Chondrocyte (in vitro differentiated cells): ENCODE data around the gene TIPIN. TPM values are rescaled to one million over a fixed set of nuclear protein-coding genes. Genes with fewer than 3 reads are reported as not detected.
"Not testable (repeated sequence)": the region's sequence is repeated elsewhere in the genome, so short reads cannot be mapped to it uniquely, and the experiment has no call there.

Experiments used
- DNase-seq: peaks from one replicate; pipeline ENCODE4 v3.0.0; 2021; ENCODE audit warnings: mixed read lengths, low spot score
- H3K27ac Mint-ChIP-seq: one replicate; pipeline ENCODE4 v1.8.0; 2021; ENCODE audit warnings: mild to moderate bottlenecking, moderate library complexity, mixed read lengths; ENCODE audit not compliant: unreplicated experiment
- H3K27me3 Mint-ChIP-seq: 2 replicates; pipeline ENCODE4 v1.8.0; 2021; ENCODE audit warnings: low read depth, mixed read lengths
- H3K36me3 Mint-ChIP-seq: 2 replicates; pipeline ENCODE4 v1.8.0; 2021; ENCODE audit warnings: low read depth, mixed read lengths
- H3K4me1 Mint-ChIP-seq: 2 replicates; pipeline ENCODE4 v1.8.0; 2021; ENCODE audit warnings: low read depth, mild to moderate bottlenecking, mixed read lengths
- H3K4me3 Mint-ChIP-seq: one replicate; pipeline ENCODE4 v1.8.0; 2021; ENCODE audit warnings: mild to moderate bottlenecking, moderate library complexity, mixed read lengths; ENCODE audit not compliant: unreplicated experiment
- H3K9me3 Mint-ChIP-seq: 2 replicates; pipeline ENCODE4 v1.8.0; 2021; ENCODE audit warnings: low read depth, mixed read lengths
- total RNA-seq: library from RNA; stranded (reverse); gene quantifications from 3 replicates; pipeline ENCODE4 v1.2.1, GENCODE V29; 2021
- TF ChIP-seq, protein P1 (sequence below): fragments of 200-600 bp; sonication (generic); IDR thresholded peaks from 2 replicates; pipeline ENCODE4 v1.5.0; 2021; ENCODE audit warnings: antibody characterized with exemption, mild to moderate bottlenecking, moderate library complexity

The TIPIN gene
- total RNA-seq, 1 donor from 2014 or later, result 8.2 TPM

DNA sequence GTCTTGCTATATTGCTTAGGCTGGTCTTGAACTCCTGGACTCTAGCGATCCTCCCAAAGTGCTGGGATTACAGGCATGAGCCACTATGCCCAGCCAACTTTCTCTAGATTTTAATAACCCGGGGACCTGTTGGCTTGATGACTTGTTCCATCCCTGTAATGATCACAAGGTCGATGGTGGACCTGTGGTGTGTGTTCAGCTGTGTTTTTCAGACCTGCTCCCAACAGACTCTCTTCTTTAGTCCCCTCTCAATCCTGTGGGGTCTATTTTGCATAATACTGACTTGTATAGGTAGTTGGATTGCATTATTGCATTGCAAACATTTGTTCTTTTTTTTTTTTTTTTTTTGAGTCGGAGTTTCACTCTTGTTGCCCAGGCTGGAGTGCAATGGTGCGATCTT is 32.1 kb upstream of the TIPIN start:
- no peaks in the 10 kb centered on the region for H3K9me3 Mint-ChIP-seq
- no peaks in the 10 kb centered on the region for H3K36me3 Mint-ChIP-seq
- TF ChIP-seq, protein P1, sequence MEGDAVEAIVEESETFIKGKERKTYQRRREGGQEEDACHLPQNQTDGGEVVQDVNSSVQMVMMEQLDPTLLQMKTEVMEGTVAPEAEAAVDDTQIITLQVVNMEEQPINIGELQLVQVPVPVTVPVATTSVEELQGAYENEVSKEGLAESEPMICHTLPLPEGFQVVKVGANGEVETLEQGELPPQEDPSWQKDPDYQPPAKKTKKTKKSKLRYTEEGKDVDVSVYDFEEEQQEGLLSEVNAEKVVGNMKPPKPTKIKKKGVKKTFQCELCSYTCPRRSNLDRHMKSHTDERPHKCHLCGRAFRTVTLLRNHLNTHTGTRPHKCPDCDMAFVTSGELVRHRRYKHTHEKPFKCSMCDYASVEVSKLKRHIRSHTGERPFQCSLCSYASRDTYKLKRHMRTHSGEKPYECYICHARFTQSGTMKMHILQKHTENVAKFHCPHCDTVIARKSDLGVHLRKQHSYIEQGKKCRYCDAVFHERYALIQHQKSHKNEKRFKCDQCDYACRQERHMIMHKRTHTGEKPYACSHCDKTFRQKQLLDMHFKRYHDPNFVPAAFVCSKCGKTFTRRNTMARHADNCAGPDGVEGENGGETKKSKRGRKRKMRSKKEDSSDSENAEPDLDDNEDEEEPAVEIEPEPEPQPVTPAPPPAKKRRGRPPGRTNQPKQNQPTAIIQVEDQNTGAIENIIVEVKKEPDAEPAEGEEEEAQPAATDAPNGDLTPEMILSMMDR, result no peak
- H3K4me1 Mint-ChIP-seq, result peaks cover 47% of the 10 kb centered on the region
- peak overlapping the region; percentile 81 for H3K4me3 Mint-ChIP-seq
- no peak for DNase-seq
- no peak overlapping the region for H3K27ac Mint-ChIP-seq
- H3K27me3 Mint-ChIP-seq, result no peaks in the 10 kb centered on the region

DNA sequence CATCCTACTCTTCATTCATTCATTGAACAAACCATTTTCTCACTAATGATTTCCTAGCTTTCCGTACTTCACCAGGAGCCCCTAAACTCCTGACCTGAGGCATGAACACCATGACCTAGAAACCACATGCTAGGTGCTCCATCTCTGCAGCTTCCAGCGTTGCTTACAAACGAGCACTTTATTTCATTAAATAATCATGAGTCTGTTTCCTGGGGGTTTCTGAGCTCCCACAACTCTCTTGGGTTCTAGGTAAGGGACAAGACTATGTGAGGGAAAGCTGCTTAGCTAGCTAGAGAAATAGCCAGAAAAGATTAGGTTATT is 31.5 kb upstream of the TIPIN start:
- Mint-ChIP-seq H3K4me1 (peaks cover 44% of the 10 kb centered on the region), H3K27ac (peak overlapping the region; percentile 91), H3K27me3 (no peaks in the 10 kb centered on the region), H3K4me3 (peak overlapping the region; percentile 81), H3K36me3 (no peaks in the 10 kb centered on the region), H3K9me3 (no peaks in the 10 kb centered on the region)
- TF ChIP-seq, protein P1, result peak; percentile 16
- no peak for DNase-seq

DNA sequence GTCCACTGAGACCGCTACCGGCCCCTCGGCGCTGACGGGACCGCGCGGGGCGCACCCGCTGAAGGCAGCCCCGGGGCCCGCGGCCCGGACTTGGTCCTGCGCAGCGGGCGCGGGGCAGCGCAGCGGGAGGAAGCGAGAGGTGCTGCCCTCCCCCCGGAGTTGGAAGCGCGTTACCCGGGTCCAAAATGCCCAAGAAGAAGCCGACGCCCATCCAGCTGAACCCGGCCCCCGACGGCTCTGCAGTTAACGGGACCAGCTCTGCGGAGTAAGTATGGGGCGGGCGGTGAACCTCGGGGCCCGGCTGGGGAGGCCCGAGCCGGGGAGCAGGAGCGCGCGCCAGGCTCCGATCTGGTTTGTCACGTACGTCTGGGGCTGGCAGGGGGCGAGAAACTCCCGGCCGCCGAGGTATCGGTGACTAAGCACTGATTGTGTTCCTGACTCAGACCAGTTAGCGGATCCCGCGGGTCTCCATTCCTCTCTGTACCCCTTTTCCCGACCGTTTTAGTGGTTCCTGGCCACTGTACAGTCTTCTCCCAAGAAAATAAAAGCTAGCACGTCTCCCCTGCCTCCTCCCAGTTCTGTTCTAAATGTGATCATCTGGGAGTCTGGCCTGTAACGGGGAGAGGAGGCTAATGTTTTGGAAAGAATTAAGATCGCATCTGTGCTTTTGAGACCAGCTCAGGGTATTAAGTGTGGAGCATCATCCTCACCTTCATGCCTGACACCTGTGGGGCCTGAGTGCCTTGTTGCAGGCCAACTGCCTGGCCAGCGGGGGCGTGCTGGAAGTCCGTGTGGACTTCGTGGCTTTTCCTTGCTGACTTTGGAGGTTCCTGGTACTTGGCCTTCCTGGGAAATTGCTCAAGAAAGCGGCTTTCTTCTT is 30.9 kb upstream of the TIPIN start:
- Mint-ChIP-seq H3K36me3 (no peaks in the 10 kb centered on the region), H3K27ac (peak overlapping the region; percentile 91), H3K9me3 (no peaks in the 10 kb centered on the region), H3K4me3 (peak overlapping the region; percentile 100), H3K27me3 (no peaks in the 10 kb centered on the region), H3K4me1 (peaks cover 44% of the 10 kb centered on the region)
- TF ChIP-seq, protein P1, result peak; percentile 67
- DNase-seq, result no peak

DNA sequence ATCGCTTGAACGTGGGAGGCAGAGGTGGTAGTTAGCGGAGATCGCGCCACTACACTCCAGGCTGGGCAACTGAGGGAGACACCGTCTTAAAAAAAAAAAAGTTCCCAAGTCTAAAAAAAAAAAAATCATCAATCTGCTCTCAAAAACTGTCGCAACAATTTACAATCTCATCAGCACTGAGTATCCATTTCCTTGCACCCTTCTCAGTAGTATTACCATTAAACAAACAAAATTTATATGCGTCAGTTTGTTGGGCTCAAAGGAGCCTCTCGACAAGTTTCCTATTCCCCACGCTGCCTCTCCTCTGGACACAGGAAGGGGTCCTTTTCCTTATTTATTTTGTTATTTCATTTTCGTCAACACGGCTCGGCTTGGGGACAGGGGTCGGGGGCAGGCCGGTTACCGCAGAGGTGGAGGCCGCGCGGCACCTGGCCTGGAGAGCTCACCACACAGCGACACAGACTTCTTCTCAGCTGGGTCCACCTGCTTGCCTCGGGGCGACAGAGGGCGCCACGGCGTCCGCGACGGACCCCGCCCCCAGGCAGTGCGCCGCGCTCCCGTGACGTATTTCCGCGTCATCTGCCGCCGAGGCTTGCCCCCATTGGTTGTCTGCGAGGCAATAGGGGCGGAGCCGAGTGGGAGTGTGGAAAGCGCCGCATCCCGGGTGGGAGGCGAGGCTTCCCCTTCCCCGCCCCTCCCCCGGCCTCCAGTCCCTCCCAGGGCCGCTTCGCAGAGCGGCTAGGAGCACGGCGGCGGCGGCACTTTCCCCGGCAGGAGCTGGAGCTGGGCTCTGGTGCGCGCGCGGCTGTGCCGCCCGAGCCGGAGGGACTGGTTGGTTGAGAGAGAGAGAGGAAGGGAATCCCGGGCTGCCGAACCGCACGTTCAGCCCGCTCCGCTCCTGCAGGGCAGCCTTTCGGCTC is 30.0 kb upstream of the TIPIN start, which contains the start of gene MAP2K1:
Gene MAP2K1 (plus strand): TSS at position 709 of the 920 bp plus-strand sequence. CDS start 436 bp downstream, outside the sequence.
- Mint-ChIP-seq H3K27ac (peak within 1 kb of the TSS; percentile 99), H3K4me3 (peak within 1 kb of the TSS; percentile 100), H3K36me3 (no peaks in the 10 kb centered on the region), H3K4me1 (peaks cover 39% of the 10 kb centered on the region), H3K27me3 (no peaks in the 10 kb centered on the region), H3K9me3 (no peaks in the 10 kb centered on the region)
- TF ChIP-seq, protein P1, result peak; percentile 84
- peak; percentile 99 for DNase-seq

DNA sequence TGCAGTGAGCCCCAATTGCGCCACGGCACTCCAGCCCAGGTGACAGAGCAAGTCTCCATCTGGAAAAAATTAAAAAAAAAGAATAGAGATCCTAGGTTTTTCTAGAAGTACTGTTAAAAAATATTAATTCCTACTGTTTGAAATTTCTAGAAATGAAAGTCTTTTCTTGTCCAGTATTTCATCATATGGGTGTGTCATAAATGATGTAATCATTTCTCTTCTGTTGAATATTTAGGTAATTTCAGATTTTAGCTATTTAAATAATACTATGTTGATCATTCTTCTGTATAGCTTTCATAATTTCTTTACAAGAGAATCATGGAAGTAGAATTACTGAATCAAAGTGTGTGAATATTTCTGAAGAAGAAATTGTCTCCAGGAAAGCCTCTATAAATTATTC is 24.9 kb upstream of the TIPIN start:
- not testable (repeated sequence) for H3K27ac Mint-ChIP-seq, H3K9me3 Mint-ChIP-seq, H3K36me3 Mint-ChIP-seq, H3K27me3 Mint-ChIP-seq, H3K4me3 Mint-ChIP-seq, DNase-seq, H3K4me1 Mint-ChIP-seq
